A549 treated with CORT108297 at 1 μM for 4 hours (cell line): ENCODE measurements around the gene ATP9B. TPM values are rescaled to one million over a fixed set of nuclear protein-coding genes. Genes with fewer than 3 reads are reported as not detected.

Experiments
- total RNA-seq: library from RNA; stranded (reverse); fragments of 200-300 nt; extraction: Qiagen RNA extraction; gene quantifications from 5 replicates; pipeline ENCODE4 v1.2.3, GENCODE V29; 2022

The ATP9B gene
- total RNA-seq: 15.3 to 19.9 TPM (median 17.2 TPM) in 5 replicates

GRCh38 chr18:79068937-79069716, at the start of gene ATP9B:
TSS of gene ATP9B (plus strand) at chr18:79069394. CDS start at chr18:79069411, 17 bp downstream.

GRCh38 chr18:79395761-79396404, 326.7 kb downstream of the ATP9B start, which contains the start of gene NFATC1:
TSS of gene NFATC1 (plus strand) at chr18:79395930. CDS start at chr18:79396225, 295 bp downstream.

Other genes with a start within 250 kb of the ATP9B start
- gene SALL3, start 89.6 kb upstream of the ATP9B start, total RNA-seq: not detected in 5 replicates